Measurements from ENCODE around the gene CCSER1. TPM values are rescaled to one million over a fixed set of nuclear protein-coding genes. Genes with fewer than 3 reads are reported as not detected.

The CCSER1 gene
- total RNA-seq, 1 experiment from 2014 or later = 0.05 TPM

- Histone ChIP-seq H3K27ac (ENCODE audit: low read length) (no peak overlapping the region), H3K27me3 (ENCODE audit: control insufficient read depth, insufficient read depth, low read length) (no peaks in the 10 kb centered on the region), H3K9me3 (ENCODE audit: control insufficient read depth, insufficient read depth, low read depth, low read length) (no peaks in the 10 kb centered on the region), H3K4me3 (ENCODE audit: low read depth in 2 of 2, low read length in 2 of 2) (no peak overlapping the region), H3K36me3 (ENCODE audit: control insufficient read depth, insufficient read depth, low read length) (no peaks in the 10 kb centered on the region), H3K4me1 (ENCODE audit: control insufficient read depth, insufficient read depth, low read length) (no peaks in the 10 kb centered on the region)
- BruUV-seq (replicated peaks) = no TSS peak
- no peak for ATAC-seq
- in situ Hi-C loops (cut with HindIII; ENCODE audit: low pct_unique_long_range_greater_than_20kb, low sequenced_read_pairs) (no loop called here), intact Hi-C loops (cut with micrococcal nuclease; ENCODE audit: unreplicated experiment) (no loop called here)
- no peak for TF ChIP-seq SIN3A (IDR thresholded peaks at IDR 0.05; ENCODE audit: borderline replicate concordance, insufficient read depth, low read depth, low read length)
- TF ChIP-seq TCF7L2 (IDR thresholded peaks at IDR 0.05; ENCODE audit: low read depth, low read length) = no peak
- TF ChIP-seq CTCF (IDR thresholded peaks at IDR 0.05) = no peak
- no peak for TF ChIP-seq REST (IDR thresholded peaks at IDR 0.05; ENCODE audit: insufficient read depth in 1 of 2, low read depth in 2 of 2, low read length in 1 of 2)
- TF ChIP-seq POLR2AphosphoS5 (IDR thresholded peaks at IDR 0.05; ENCODE audit: low read depth, low read length) = no peak
- ChIA-PET CTCF (no interaction called here), POLR2A (no interaction called here)
- no peak for DNase-seq (ENCODE audit: low read depth, low spot score)
Measured at GRCh38 chr4:91436556-91436955, 1309.4 kb downstream of the CCSER1 start.

- ATAC-seq (no peak), DNase-seq (ENCODE audit: low read depth, low spot score) (no peak)
- Histone ChIP-seq H3K4me3 (ENCODE audit: low read depth in 2 of 2, low read length in 2 of 2) (no peak overlapping the region), H3K27ac (ENCODE audit: low read length) (no peak overlapping the region), H3K36me3 (ENCODE audit: control insufficient read depth, insufficient read depth, low read length) (no peaks in the 10 kb centered on the region), H3K27me3 (ENCODE audit: control insufficient read depth, insufficient read depth, low read length) (no peaks in the 10 kb centered on the region), H3K4me1 (ENCODE audit: control insufficient read depth, insufficient read depth, low read length) (no peaks in the 10 kb centered on the region), H3K9me3 (ENCODE audit: control insufficient read depth, insufficient read depth, low read depth, low read length) (no peaks in the 10 kb centered on the region)
- in situ Hi-C loops (cut with HindIII; ENCODE audit: low pct_unique_long_range_greater_than_20kb, low sequenced_read_pairs) = no loop called here
- no TSS peak for BruUV-seq (replicated peaks)
- intact Hi-C loops (cut with micrococcal nuclease; ENCODE audit: unreplicated experiment) = no loop called here
- TF ChIP-seq TCF7L2 (IDR thresholded peaks at IDR 0.05; ENCODE audit: low read depth, low read length) = no peak
- TF ChIP-seq CTCF (IDR thresholded peaks at IDR 0.05) = no peak
- no peak for TF ChIP-seq SIN3A (IDR thresholded peaks at IDR 0.05; ENCODE audit: borderline replicate concordance, insufficient read depth, low read depth, low read length)
- TF ChIP-seq POLR2AphosphoS5 (IDR thresholded peaks at IDR 0.05; ENCODE audit: low read depth, low read length) = no peak
- TF ChIP-seq REST (IDR thresholded peaks at IDR 0.05; ENCODE audit: insufficient read depth in 1 of 2, low read depth in 2 of 2, low read length in 1 of 2) = no peak
- CTCF ChIA-PET = no interaction called here
- POLR2A ChIA-PET = no interaction called here
Measured at GRCh38 chr4:91447168-91447567, 1320.0 kb downstream of the CCSER1 start.
